GM23338 (cell line): Measurements from ENCODE around the gene PALLD. TPM values are rescaled to one million over a fixed set of nuclear protein-coding genes. Genes with fewer than 3 reads are reported as not detected.

Experiments used
- ATAC-seq: fragments of 200-7000 bp; cut with Tn5 transposase; 3 replicates; pipeline ENCODE4 v1.9.1; 2020
- DNase-seq: peaks from one replicate; pipeline ENCODE4 v3.0.0-alpha.2; 2015; ENCODE audit warnings: low spot score
- H2AFZ ChIP-seq: fragments of 200-600 bp; sonication (generic); 2 replicates; pipeline ENCODE4 v1.8.0; 2016; ENCODE audit warnings: antibody characterized with exemption, mild to moderate bottlenecking, moderate library complexity
- H3F3A ChIP-seq: fragments of 200-600 bp; sonication (generic); replicated peaks from 2 replicates; pipeline ENCODE4 v1.8.0; 2017; ENCODE audit warnings: antibody characterized with exemption, mixed run types, low read depth
- H3K27ac ChIP-seq: fragments of 200-600 bp; sonication (generic); 2 replicates; pipeline ENCODE4 v1.6.1; 2016; ENCODE audit warnings: low read depth
- H3K27me3 ChIP-seq: fragments of 200-600 bp; sonication (generic); 2 replicates; pipeline ENCODE4 v1.8.0; 2016; ENCODE audit warnings: mild to moderate bottlenecking, mixed run types, moderate library complexity; ENCODE audit not compliant: insufficient read depth
- H3K36me3 ChIP-seq: fragments of 200-600 bp; sonication (generic); 2 replicates; pipeline ENCODE4 v1.8.0; 2016; ENCODE audit warnings: mild to moderate bottlenecking; ENCODE audit not compliant: insufficient read depth
- H3K4me1 ChIP-seq: fragments of 200-600 bp; sonication (generic); 2 replicates; pipeline ENCODE4 v1.8.0; 2016; ENCODE audit warnings: mild to moderate bottlenecking, moderate library complexity; ENCODE audit not compliant: insufficient read depth
- H3K4me2 ChIP-seq: fragments of 200-600 bp; sonication (generic); 2 replicates; pipeline ENCODE4 v1.7.1; 2017; ENCODE audit warnings: mixed run types
- H3K4me3 ChIP-seq: fragments of 200-600 bp; sonication (generic); 2 replicates; pipeline ENCODE4 v1.6.1; 2016; ENCODE audit warnings: mixed run types
- H3K79me2 ChIP-seq: fragments of 200-600 bp; sonication (generic); replicated peaks from 2 replicates; pipeline ENCODE4 v1.8.0; 2017; ENCODE audit warnings: mild to moderate bottlenecking; ENCODE audit not compliant: insufficient read depth
- H3K9me2 ChIP-seq: fragments of 200-600 bp; sonication (generic); 2 replicates; pipeline ENCODE4 v1.8.0; 2017; ENCODE audit not compliant: insufficient read depth
- H4K20me1 ChIP-seq: fragments of 200-600 bp; sonication (generic); replicated peaks from 2 replicates; pipeline ENCODE4 v1.8.0; 2017; ENCODE audit warnings: mild to moderate bottlenecking; ENCODE audit not compliant: insufficient read depth
- H3K27ac Mint-ChIP-seq: 2 replicates; pipeline ENCODE4 v1.8.0; 2020; ENCODE audit warnings: inconsistent platforms, mild to moderate bottlenecking, moderate library complexity, mixed read lengths
- H3K27me3 Mint-ChIP-seq: 3 replicates; pipeline ENCODE4 v1.8.0; 2022; ENCODE audit warnings: low read depth, mild to moderate bottlenecking, moderate library complexity, mixed read lengths, inconsistent platforms; ENCODE audit not compliant: insufficient read depth, poor library complexity
- H3K36me3 Mint-ChIP-seq: 3 replicates; pipeline ENCODE4 v1.8.0; 2021; ENCODE audit warnings: low read depth, mild to moderate bottlenecking, inconsistent platforms, moderate library complexity, mixed read lengths
- H3K4me1 Mint-ChIP-seq: 3 replicates; pipeline ENCODE4 v1.8.0; 2020; ENCODE audit warnings: mild to moderate bottlenecking, inconsistent platforms, mixed read lengths
- H3K4me3 Mint-ChIP-seq: 3 replicates; pipeline ENCODE4 v1.8.0; 2021; ENCODE audit warnings: moderate library complexity, mild to moderate bottlenecking, inconsistent platforms, mixed read lengths
- H3K9me3 Mint-ChIP-seq: 3 replicates; pipeline ENCODE4 v1.8.0; 2020; ENCODE audit warnings: moderate library complexity, mild to moderate bottlenecking, inconsistent platforms, mixed read lengths
- CREB1 ChIP-seq: fragments of 250-450 bp; sonication (Bioruptor Pico); IDR thresholded peaks from 2 replicates; pipeline ENCODE4 v1.5.0; 2020; ENCODE audit warnings: low read depth, mild to moderate bottlenecking, moderate library complexity
- CTCF ChIP-seq, 2 experiments: fragments of 200-600 bp in 1 of 2; sonication (generic) in 1 of 2; conservative IDR thresholded peaks; 2 replicates each; pipeline versions ENCODE4 v1.5.1 to v1.6.1; 2016 to 2017; ENCODE audit warnings: antibody characterized with exemption in 2 of 2, low read depth in 2 of 2, mild to moderate bottlenecking in 2 of 2, moderate library complexity in 1 of 2
- ETS1 ChIP-seq: IDR thresholded peaks from 2 replicates; pipeline ENCODE4 v1.6.1; 2016; ENCODE audit warnings: antibody characterized with exemption
- EZH2 ChIP-seq: fragments of 200-600 bp; sonication (generic); IDR thresholded peaks from one replicate; pipeline ENCODE4 v1.8.0; 2017; ENCODE audit warnings: antibody characterized with exemption, mild to moderate bottlenecking, low read depth; ENCODE audit not compliant: unreplicated experiment
- EZH2phosphoT487 ChIP-seq: fragments of 200-600 bp; sonication (generic); IDR thresholded peaks from one replicate; pipeline ENCODE4 v1.8.1; 2018; ENCODE audit warnings: antibody characterized with exemption; ENCODE audit not compliant: unreplicated experiment
- JUNB ChIP-seq: IDR thresholded peaks from one replicate; pipeline ENCODE4 v1.6.1; 2016; ENCODE audit warnings: antibody characterized with exemption; ENCODE audit not compliant: unreplicated experiment
- NANOG ChIP-seq: IDR thresholded peaks from 2 replicates; pipeline ENCODE4 v1.6.1; 2016; ENCODE audit warnings: antibody characterized with exemption, borderline replicate concordance
- POLR2AphosphoS5 ChIP-seq: IDR thresholded peaks from 2 replicates; pipeline ENCODE4 v1.6.1; 2016; ENCODE audit warnings: antibody characterized with exemption, low read depth
- REST ChIP-seq: IDR thresholded peaks from one replicate; pipeline ENCODE4 v1.6.1; 2018; ENCODE audit warnings: antibody characterized with exemption; ENCODE audit not compliant: unreplicated experiment
- STAT1 ChIP-seq: IDR thresholded peaks from one replicate; pipeline ENCODE4 v1.6.1; 2016; ENCODE audit warnings: antibody characterized with exemption; ENCODE audit not compliant: unreplicated experiment
- ZNF114 ChIP-seq: fragments of 250-450 bp; sonication (Bioruptor Pico); IDR thresholded peaks from 2 replicates; pipeline ENCODE4 v1.5.0; 2020; ENCODE audit warnings: mild to moderate bottlenecking, moderate library complexity
- ZNF331 ChIP-seq: fragments of 250-450 bp; sonication (Bioruptor Pico); IDR thresholded peaks from 2 replicates; pipeline ENCODE4 v1.5.0; 2020; ENCODE audit warnings: low read depth, mild to moderate bottlenecking, moderate library complexity
- ZNF462 ChIP-seq: fragments of 250-450 bp; sonication (Bioruptor Pico); IDR thresholded peaks from 2 replicates; pipeline ENCODE4 v1.5.0; 2020; ENCODE audit warnings: mild to moderate bottlenecking, moderate library complexity
- polyA plus RNA-seq: library from polyadenylated mRNA; unstranded; fragments of >200 nt; fragmentation: Nextera tagmentation; extraction: Ambion mirVana; gene quantifications from 2 replicates; pipeline ENCODE4 v1.2.1, GENCODE V29; 2016
- total RNA-seq: library from RNA; depleted of rRNA; stranded (reverse); fragments of >200 nt; shearing (Covaris generic); gene quantifications from 2 replicates; pipeline ENCODE4 v1.2.3, GENCODE V29; 2014

Gene PALLD
- total and polyA plus RNA-seq, 2 experiments from 2014 or later = 13.1 to 30.2 TPM

GRCh38 chr4:168826620-168827019 lies 329.8 kb downstream of the PALLD start:
- peaks cover 9% of the 10 kb centered on the region for H3K27me3 Mint-ChIP-seq
- H3K36me3 ChIP-seq = no peaks in the 10 kb centered on the region
- no peaks in the 10 kb centered on the region for H3K9me3 Mint-ChIP-seq
- H3K4me3 Mint-ChIP-seq = no peak overlapping the region
- no peaks in the 10 kb centered on the region for H4K20me1 ChIP-seq
- no peak overlapping the region for H2AFZ ChIP-seq
- TF ChIP-seq NANOG = no peak
- TF ChIP-seq POLR2AphosphoS5 = no peak
- TF ChIP-seq ZNF462 (CRISPR knock-in tag) = no peak
- no peak for TF ChIP-seq CTCF (conservative IDR thresholded peaks at IDR 0.05; ENCODE audit: low read depth in 2 of 2)
- TF ChIP-seq REST = no peak
- no peak for TF ChIP-seq CREB1
- TF ChIP-seq JUNB = no peak
- no peak for TF ChIP-seq ZNF331 (CRISPR knock-in tag)
- no peak for TF ChIP-seq ZNF114 (CRISPR knock-in tag)
- TF ChIP-seq STAT1 = no peak
- no peak for TF ChIP-seq EZH2phosphoT487
- no peak for TF ChIP-seq ETS1
- TF ChIP-seq EZH2 = no peak
- H3F3A ChIP-seq = 0 out of 2 replicates have a peak, but pooled peaks cover 5% of the 10 kb centered on the region
- H3K36me3 Mint-ChIP-seq = no peaks in the 10 kb centered on the region
- H3K27ac ChIP-seq = no peak overlapping the region
- DNase-seq = no peak
- H3K27ac Mint-ChIP-seq = no peak overlapping the region
- H3K4me2 ChIP-seq = no peak overlapping the region
- ATAC-seq = no peak
- no peaks in the 10 kb centered on the region for H3K79me2 ChIP-seq
- H3K4me1 Mint-ChIP-seq = peaks cover 26% of the 10 kb centered on the region
- no peak overlapping the region for H3K4me3 ChIP-seq
- H3K4me1 ChIP-seq = no peaks in the 10 kb centered on the region; the same call in 1 of the 2 replicates
- no peaks in the 10 kb centered on the region for H3K9me2 ChIP-seq
- peaks cover 15% of the 10 kb centered on the region for H3K27me3 ChIP-seq
